ENCODE results near the gene IRAK2. TPM values are rescaled to one million over a fixed set of nuclear protein-coding genes. Genes with fewer than 3 reads are reported as not detected.

IRAK2 gene
- total and polyA plus RNA-seq, 2 of the 8 experiments (the other 6 are each of a cell fraction or from before 2014, with no cell fraction given), result 1.5 TPM

- TF ChIP-seq CHD7 (IDR thresholded peaks at IDR 0.05; ENCODE audit: insufficient replicate concordance, low read length) (no peak), SP4 (IDR thresholded peaks at IDR 0.05; ENCODE audit: low read length) (no peak)
Observed at GRCh38 chr3:10140996-10141546, 23.6 kb upstream of the IRAK2 start (continued).

Measured in H1 (cell line).